Right renal pelvis (tissue), 4 donors: ENCODE data around the gene TMEM86B. TPM values are rescaled to one million over a fixed set of nuclear protein-coding genes. Genes with fewer than 3 reads are reported as not detected.

Source experiments
- DNase-seq, 4 donors: peaks; one replicate each; pipeline ENCODE4 v3.0.0-alpha.2; 2013; ENCODE audit warnings: low read depth in 4 of 4, low spot score in 3 of 4, missing footprints in 1 of 4
- polyA plus RNA-seq, 4 donors: library from polyadenylated mRNA; unstranded; fragments of 120-200 nt; gene quantifications; one replicate each; pipeline ENCODE4 v1.2.1, GENCODE V29; 2013; ENCODE audit not compliant: insufficient read length in 4 of 4

TMEM86B gene, protein sequence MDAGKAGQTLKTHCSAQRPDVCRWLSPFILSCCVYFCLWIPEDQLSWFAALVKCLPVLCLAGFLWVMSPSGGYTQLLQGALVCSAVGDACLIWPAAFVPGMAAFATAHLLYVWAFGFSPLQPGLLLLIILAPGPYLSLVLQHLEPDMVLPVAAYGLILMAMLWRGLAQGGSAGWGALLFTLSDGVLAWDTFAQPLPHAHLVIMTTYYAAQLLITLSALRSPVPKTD
- 1 to 10 TPM; 2.9 to 4.5 (median 3.9) TPM for polyA plus RNA-seq

GRCh38 chr19:55228403-55229031 lies at the start of gene TMEM86B:
TMEM86B (minus strand) TSS chr19:55228763; CDS start chr19:55228741, 22 bp downstream.
- DNase-seq, result no peak

DNA sequence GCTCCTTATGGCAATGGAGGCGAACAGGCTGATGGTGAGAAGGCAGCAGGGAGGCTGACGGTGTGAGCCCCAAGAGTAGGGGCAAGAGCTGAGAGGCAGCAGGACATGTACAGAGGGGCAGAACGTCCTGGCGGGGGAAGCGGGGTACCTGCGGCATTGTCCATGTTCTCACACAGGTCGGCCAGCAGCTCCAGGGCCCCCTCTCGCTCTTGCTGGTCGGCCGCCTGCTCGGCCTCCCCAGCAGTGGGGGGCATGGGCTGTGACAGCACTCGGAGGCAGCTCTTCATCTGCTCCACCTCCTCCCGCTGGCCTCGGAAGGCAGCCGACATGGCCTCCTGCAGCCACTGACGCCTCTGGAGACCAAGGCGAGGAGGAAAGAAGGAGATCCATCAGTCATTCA lies 48.9 kb upstream of the TMEM86B start:
- DNase-seq, result no peak

DNA sequence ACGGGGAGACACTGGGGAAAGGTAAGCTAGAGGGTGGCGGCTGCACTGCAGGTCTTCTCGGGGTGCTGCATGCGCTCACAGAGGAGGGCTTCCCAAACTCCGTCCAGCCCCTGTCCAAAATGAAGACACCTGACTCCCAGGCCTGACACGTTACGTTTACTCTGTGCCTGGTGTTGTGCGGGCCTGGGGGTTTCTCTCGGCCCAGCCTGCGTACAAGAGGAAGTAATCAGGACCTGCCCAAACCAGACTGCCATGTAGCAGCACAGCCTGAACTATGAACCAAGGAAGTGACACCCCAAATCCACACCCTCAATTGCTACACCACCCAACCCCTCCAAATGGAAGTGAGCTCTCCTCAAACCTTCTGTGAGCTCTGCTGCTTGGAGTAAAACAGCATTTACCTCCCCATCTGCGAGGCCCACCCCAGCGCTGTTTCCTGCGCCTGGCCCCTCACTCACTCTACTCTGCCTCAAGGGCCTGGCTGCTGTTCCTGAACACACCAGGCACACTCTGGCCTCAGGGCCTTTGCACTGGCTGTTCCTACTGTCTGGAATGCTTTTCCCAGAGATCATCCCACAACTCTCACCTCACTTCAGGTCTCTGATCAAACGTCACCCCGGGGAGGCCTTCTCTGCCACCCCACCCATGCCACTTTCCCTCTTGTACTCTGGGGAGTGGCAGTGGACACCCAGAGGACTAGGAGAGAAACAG lies 48.3 kb upstream of the TMEM86B start:
- DNase-seq, result no peak

- no peak for DNase-seq
These were observed 47.5 kb upstream of the TMEM86B start for GRCh38 chr19:55275851-55276719.

DNA sequence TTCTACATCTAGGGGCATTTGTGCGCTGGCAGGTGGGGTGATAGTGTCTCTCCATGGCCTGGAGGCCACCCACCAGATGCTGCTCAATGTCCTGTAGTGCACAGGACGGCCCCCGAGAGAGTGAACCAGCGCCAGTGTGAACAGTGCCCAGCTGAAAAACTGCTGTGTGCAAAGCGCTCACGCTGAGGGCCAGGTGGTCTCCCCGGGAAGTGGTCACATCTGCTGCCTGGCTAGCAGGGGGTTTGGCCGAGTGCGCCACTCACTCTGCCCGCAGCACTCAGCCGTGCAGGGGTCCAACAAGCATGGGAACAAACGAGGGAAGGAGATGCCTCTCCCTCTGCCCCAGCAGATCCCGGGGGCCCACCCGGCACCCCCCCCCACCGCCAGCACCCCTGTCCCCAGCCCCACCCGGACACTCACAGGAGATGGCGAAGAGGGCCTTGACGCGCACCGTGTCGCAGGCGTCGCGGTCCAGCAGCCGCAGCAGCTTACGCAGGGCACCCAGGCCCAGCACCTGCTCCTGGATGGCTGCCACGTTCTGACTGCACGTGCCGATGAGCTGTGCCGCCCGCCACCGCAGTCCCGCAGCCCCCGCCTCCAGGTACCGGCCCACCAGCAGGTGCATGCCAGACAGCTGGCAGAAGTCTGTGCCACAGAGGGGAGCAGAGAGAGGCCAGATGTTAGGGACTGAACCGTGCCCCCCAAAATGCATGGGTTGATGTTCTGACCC lies 45.6 kb upstream of the TMEM86B start:
- no peak for DNase-seq

DNA sequence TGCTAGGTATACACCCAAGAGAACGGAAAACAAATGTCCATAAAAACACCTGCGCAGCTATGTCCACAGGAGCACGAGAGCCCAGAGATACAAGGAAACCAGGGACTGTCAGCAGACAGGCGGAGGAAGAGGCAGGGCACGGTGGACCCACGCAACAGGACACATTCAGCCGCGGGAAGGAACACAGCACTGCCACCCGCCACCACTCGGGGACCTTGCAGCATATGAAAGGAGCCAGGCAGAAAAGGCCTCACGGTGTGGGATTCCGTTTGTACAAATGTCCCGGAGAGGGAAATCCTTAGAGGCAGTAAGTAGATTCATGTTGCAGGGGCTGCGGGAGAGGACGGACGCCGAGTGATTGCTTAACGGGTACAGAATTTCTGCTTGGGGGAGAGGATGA lies 43.6 kb upstream of the TMEM86B start:
- no peak for DNase-seq

DNA sequence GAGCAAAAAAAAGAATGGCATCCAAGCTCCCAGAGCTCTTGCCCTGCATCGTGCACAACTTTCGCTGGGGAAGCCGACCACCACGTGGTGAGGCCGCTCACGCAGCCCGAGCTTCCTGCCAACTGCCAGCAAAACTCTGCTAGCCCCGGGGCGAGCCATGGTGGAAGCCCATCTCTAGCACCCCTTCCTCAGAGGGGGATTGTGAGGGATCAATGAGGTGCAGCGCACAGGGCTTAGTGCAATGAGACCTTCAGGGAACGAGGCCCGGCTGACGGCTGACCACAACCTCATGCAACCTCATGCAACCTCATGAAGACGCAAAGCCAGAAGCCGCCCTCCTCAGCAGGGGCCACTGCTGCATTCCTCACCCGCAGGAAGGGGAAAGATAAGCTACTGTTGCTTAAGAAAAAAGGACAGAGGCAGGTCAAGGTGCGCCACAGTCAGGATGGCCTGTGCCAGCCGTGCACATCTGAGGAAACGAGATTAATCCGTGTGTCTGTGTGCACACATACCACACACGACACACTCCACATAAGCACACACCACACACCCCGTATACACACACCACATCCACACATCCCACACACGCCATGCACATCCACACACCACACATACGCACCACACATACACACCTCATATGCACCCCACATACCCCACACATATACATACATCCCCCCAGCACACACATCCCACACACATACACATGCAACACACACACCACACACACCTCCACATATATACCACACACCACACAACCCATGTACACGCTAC lies 41.8 kb upstream of the TMEM86B start:
- DNase-seq, result no peak

- DNase-seq, result no peak
These were observed 40.7 kb upstream of the TMEM86B start for GRCh38 chr19:55269299-55269698.

GRCh38 chr19:55266840-55267239 lies 38.3 kb upstream of the TMEM86B start:
- DNase-seq, result no peak

DNA sequence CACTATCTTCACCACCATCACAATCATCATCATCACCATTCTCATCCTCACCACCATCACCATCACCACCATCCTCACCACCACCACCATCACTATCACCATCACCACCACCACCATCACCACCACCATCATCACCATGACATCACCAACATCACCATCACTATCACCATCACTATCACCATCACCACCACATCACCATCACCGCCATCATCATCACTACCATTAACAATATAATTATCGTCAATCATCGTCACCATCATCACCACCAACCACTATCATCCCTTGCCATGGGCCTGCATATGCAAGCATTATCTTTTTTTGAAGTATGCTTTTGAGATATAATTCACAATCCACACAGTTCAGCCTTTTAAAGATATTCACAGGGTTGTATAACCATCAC lies 37.8 kb upstream of the TMEM86B start:
- DNase-seq, result no peak

DNA sequence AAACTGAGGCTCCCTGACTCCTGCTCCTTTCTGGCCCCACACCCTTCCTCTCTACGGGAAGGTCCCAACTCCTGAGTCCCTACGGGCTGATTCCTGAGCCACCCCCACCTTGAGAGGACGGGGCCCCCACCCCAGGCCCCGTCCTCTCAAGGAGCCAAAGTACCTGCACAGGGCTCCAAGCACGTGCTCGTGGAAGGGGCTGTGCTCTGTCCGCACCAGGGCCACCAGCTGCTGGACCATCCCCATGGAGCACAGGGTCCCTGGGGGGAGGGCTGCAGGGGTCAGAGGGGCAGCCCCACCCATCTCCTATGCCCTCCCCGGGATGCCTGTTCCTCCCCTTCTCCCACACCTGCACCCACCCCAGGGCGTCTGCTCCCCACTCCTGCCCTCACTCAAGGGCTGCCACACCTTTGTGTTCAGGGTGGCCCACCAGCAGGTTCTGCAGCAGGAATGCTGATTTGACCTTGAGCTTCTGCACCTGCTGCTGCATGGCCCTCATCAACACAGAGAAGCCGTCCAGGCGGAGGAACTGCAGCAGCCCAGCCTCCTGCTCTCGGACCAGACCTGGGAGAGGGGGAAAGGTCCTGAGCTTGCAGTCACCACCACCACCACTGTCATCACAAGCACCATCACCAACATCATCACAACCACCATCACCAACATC lies 37.3 kb upstream of the TMEM86B start:
- DNase-seq, result no peak

DNA sequence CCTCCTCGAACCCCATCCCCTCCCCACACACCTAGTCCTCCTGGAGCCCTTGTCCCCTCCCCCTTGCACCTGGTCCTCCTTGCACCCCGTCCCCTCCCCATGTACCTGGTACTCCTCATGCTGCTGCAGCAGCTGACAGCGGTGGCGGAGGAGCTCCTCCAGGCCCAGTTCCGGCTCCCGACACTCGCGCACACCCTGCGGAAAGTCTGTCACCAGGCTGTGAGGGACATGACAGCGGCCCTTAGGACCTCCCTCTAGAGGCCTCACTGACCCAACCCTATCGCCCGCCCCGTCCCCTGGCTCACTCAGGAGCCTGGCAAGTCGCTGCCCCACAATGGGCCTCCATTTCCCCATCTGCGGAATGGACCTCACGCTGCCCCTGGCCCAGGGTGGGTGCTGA lies 36.6 kb upstream of the TMEM86B start:
- DNase-seq, result no peak

GRCh38 chr19:55264531-55264930 lies 36.0 kb upstream of the TMEM86B start:
- no peak for DNase-seq

DNA sequence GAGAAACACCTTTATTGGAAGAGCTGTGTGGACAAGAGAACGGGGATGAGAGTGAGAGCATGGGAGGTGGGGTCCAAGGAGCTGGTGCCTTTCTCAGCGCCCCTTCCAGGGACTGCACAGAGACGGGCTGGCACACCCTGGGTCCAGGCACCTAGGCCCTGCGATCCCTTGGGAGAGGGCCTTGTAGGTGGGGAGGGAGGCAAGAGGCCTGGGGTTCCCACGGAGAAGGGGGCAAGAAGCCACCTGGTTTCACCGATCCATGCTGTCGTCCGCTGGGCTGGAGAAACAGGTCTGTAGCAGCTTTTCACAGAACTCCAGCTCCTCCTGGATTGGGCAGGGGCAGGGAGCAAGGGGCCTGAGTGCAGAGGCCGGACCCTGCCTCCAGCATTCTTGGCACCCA lies 33.8 kb upstream of the TMEM86B start:
- DNase-seq, result no peak

DNA sequence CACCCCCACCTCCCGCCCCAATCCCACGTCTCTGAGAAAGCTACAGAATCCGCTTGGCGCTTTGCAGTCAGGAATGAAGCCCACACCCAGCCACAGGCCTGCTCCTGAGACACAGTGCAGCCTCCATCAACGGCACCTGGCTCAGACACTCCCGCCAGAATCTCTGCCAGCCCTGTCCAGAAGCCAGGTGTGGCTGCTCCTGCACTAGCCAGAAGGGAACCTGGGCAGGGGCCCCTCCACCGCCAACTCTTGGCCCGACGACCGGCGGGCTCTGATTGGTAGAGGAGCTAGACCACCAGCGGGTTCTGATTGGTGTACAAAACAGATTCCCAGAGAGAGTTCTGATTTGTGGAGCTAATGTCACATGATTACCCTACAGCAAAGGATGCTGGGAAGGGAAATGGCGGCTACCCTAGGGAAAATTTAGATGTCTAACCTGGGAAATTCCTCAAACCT lies 33.1 kb upstream of the TMEM86B start:
- DNase-seq, result no peak

- no peak for DNase-seq
These were observed 31.1 kb upstream of the TMEM86B start for GRCh38 chr19:55259540-55260210.

DNA sequence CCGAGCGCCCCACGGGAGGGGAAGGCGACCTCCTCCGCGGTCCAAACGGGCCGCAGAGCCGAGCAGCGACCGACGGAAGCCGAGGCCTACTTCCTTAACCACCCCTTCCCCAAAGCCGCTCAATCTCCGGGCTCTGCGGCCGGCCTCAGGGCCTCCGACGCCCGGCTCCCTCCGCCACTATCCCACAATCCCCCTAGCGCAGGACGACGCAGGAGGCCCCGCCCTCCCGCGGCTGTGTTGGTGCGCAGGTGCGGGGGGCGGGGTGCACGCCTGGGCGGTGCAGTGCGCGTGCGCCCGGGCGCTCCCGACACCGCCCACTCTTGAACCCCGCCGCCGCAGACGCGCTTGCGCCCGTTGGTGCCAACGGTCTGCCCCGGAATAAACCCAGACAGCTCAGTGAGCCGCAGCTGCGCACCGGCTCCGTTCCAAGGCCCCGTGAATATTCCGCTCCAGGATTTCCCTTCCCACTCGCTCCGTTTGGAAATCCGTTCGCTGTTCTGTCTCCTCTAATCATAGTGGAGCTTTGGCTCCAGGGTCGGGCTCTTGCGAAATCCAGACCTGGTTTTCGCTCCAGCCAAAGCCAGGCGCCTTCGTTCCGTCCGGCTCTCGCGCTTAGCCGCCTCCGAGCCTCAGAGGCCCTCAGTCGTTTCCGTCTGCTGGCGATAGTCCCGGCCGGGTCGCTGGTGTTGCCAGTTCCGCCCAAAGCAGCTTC lies 30.4 kb upstream of the TMEM86B start, which contains the start of gene PPP6R1:
Gene PPP6R1 (minus strand): TSS at position 190 of the 712 bp plus-strand sequence. CDS start 11,914 bp downstream, outside the sequence.
- peak; percentile 99 for DNase-seq

- no peak for DNase-seq
These were observed 29.9 kb upstream of the TMEM86B start for GRCh38 chr19:55258476-55258827.
